Measurements from ENCODE around the gene SMO. TPM values are rescaled to one million over a fixed set of nuclear protein-coding genes. Genes with fewer than 3 reads are reported as not detected.

SMO gene
- 15.5 TPM for total RNA-seq

GRCh38 chr7:129188372-129188891 is at the start of gene SMO:
TSS of gene SMO (plus strand) at chr7:129188633. CDS start at chr7:129189152, 519 bp downstream.

GRCh38 chr7:129144095-129144833 is 44.2 kb upstream of the SMO start, which contains the start of gene TSPAN33:
TSS of gene TSPAN33 (plus strand) at chr7:129144707. CDS start at chr7:129144981, 274 bp downstream.

GRCh38 chr7:129224251-129225205 is 36.1 kb downstream of the SMO start, which contains the start of gene AHCYL2:
TSS of gene AHCYL2 (plus strand) at chr7:129225030.

Small RNAs within 50 kb of the gene (small RNA-seq; reads per million reads assigned to genes)
- gene RNY1P11 = 0.13 reads per million

Other genes starting within 250 kb of the SMO start
- 85.8 TPM for gene TNPO3, start 133.5 kb upstream of the SMO start, total RNA-seq
- gene TSPAN33, start 43.9 kb upstream of the SMO start, total RNA-seq = 14.5 TPM
- 36.0 TPM for gene AHCYL2, start 36.4 kb downstream of the SMO start, total RNA-seq
- 81.4 TPM for gene STRIP2, start 245.8 kb downstream of the SMO start, total RNA-seq

Data from diencephalon (tissue), 1 donor.